ENCODE results near the gene OR7A5.
"Not testable (repeated sequence)": the region's sequence is repeated elsewhere in the genome, so short reads cannot be mapped to it uniquely, and the experiment has no call there.

Gene OR7A5

GRCh38 chr19:14835011-14835410 is at the start of gene OR7A5, which contains the start of gene OR7C1:
Gene OR7A5 (minus strand): TSS chr19:14835185. CDS start chr19:14828241, 6,944 bp downstream.
Gene OR7C1 (minus strand): TSS chr19:14835185. CDS start chr19:14800136, 35,049 bp downstream.
- no peak for DNase-seq (ENCODE audit: low read depth in 2 of 2)

GRCh38 chr19:14871619-14872230 is 36.7 kb upstream of the OR7A5 start:
- DNase-seq (ENCODE audit: low read depth in 2 of 2): no peak

GRCh38 chr19:14868497-14868896 is 33.5 kb upstream of the OR7A5 start:
- no peak for DNase-seq (ENCODE audit: low read depth in 2 of 2)

GRCh38 chr19:14848822-14849221 is 13.8 kb upstream of the OR7A5 start, which contains the start of gene OR7A10:
Gene OR7A10 (minus strand): TSS chr19:14848922. CDS start chr19:14841877, 7,045 bp downstream.
- DNase-seq (ENCODE audit: low read depth in 2 of 2): no peak

GRCh38 chr19:14843578-14843977 is 8.6 kb upstream of the OR7A5 start:
- no peak for DNase-seq (ENCODE audit: low read depth in 2 of 2)

- no peak for DNase-seq (ENCODE audit: low read depth in 2 of 2)
Measured at GRCh38 chr19:14843169-14843568, 8.2 kb upstream of the OR7A5 start.

GRCh38 chr19:14840206-14840605 is 5.2 kb upstream of the OR7A5 start:
- no peak for DNase-seq (ENCODE audit: low read depth in 2 of 2)

- no peak for DNase-seq (ENCODE audit: low read depth in 2 of 2)
Measured at GRCh38 chr19:14837391-14837790, 2.4 kb upstream of the OR7A5 start.

GRCh38 chr19:14830702-14831101 is 4.3 kb downstream of the OR7A5 start:
- no peak for DNase-seq (ENCODE audit: low read depth in 2 of 2)

GRCh38 chr19:14826006-14826405 is 9.0 kb downstream of the OR7A5 start:
- DNase-seq (ENCODE audit: low read depth in 2 of 2): no peak

GRCh38 chr19:14821937-14822336 is 13.0 kb downstream of the OR7A5 start:
- DNase-seq (ENCODE audit: low read depth in 2 of 2): no peak

GRCh38 chr19:14818588-14818987 is 16.4 kb downstream of the OR7A5 start:
- no peak for DNase-seq (ENCODE audit: low read depth in 2 of 2)

GRCh38 chr19:14817052-14817451 is 17.9 kb downstream of the OR7A5 start:
- DNase-seq (ENCODE audit: low read depth in 2 of 2): no peak

- no peak for DNase-seq (ENCODE audit: low read depth in 2 of 2)
Measured at GRCh38 chr19:14814982-14815652, 19.9 kb downstream of the OR7A5 start.

- no peak for DNase-seq (ENCODE audit: low read depth in 2 of 2)
Measured at GRCh38 chr19:14809272-14810057, 25.5 kb downstream of the OR7A5 start.

- DNase-seq (ENCODE audit: low read depth in 2 of 2): no peak
Measured at GRCh38 chr19:14804765-14805164, 30.2 kb downstream of the OR7A5 start.

- DNase-seq (ENCODE audit: low read depth in 2 of 2): no peak
Measured at GRCh38 chr19:14798760-14799159, 36.2 kb downstream of the OR7A5 start.

- no peak for DNase-seq (ENCODE audit: low read depth in 2 of 2)
Measured at GRCh38 chr19:14796021-14796420, 39.0 kb downstream of the OR7A5 start.

- DNase-seq (ENCODE audit: low read depth in 2 of 2): no peak
Measured at GRCh38 chr19:14795078-14795721, 39.8 kb downstream of the OR7A5 start.

GRCh38 chr19:14792250-14792649 is 42.7 kb downstream of the OR7A5 start:
- DNase-seq (ENCODE audit: low read depth in 2 of 2): not testable (repeated sequence)

- DNase-seq (ENCODE audit: low read depth in 2 of 2): no peak
Measured at GRCh38 chr19:14786421-14786851, 48.5 kb downstream of the OR7A5 start.
